ENCODE measurements around the gene BAG1.

The BAG1 gene
- 43.6 to 55.6 (median 44.3) reads per million in 4 donors for total RNA-seq

DNA sequence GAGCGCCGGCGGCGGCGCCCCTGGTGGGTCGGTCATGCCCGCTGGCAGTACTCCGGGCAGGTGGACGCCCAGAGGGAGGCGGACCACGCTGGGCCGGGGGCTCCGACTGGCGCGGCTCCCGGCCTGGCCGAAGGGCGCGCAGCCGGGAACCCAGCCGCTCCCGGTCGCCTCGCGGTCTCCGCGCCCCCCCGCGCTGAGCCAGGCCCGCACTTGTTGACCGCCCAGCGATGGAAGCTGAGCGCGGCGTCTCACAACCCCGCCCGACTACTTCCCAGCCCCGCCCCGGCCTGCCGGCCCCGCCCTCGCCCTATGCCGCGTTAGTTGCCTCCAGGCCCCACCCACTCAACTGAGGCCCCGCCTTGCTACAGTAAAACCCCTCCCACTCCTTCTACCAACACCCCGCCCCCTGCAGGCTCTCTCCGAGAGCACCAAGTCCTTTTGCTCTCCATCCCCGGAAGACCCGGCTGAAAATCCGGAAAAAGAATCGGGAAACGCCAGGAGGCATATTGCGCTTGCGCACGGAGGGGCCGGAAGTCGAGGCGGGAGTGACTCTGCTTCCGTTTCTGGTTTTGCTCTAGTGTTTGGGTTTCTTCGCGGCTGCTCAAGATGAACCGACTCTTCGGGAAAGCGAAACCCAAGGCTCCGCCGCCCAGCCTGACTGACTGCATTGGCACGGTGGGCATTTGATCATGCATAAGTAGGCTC is at the start of gene BAG1, which contains the start of gene CHMP5:
BAG1 (minus strand) TSS at position 236 of the 705 bp plus-strand sequence.
CHMP5 (plus strand) TSS at position 577 of the 705 bp plus-strand sequence; CDS start at position 607, 30 bp downstream.
- DNase-seq: peak; percentile 99 to 100 (median 99)

DNA sequence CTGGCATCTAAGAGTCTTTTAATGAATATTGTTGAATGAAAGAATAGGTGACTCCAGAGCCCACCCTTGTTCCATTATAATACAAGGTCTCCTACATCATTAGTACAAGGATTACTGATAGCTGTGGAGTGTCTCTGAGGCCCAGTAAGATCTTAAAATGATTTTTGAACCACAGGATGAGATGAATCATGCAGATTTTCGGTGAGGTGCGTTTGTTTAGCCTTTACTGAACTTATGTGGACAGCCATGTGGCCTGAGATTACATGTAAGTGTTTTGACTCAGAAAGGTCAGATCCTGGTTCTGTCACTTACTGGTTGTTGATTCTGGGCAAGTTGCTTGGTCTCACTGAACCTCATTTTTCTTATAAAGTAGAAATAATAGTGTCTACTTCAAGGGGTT is 47.4 kb upstream of the BAG1 start:
- no peak for DNase-seq

DNA sequence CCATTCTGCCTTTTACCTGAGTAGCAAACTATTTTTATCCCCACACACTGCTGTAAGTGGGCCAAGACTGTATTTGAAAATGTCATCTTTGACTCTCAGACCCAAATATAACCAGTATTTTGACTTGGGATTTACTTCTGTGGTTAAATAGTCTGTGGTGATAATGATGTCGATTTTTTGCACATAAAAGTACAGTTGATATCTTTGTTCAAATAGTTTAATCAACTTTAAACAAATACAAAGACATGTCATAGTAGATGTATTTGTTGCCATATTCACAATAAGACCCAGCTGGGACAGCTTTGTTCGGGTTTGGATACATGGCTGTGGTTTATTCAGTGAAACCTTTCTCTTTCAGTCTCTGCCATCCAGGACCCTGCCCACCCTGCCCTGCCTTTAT is 46.2 kb upstream of the BAG1 start:
- DNase-seq: no peak

DNA sequence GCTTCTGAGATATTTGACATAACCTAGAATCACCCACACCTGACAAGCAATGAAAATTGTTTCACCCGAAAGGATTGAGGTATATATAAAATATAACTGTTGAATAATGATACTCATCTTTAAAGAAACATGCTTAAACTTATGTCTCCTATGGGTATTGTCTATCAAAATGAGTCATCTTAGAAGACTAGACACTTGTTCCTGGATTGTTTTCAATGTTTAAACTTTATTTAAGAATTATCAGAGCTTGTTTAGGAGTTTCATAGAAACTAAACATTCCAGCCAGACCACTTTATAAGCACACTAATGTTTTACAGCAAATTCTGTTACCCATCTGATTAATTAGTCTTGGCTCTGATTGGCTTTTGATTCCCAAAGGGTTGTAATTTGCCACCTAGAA is 45.4 kb upstream of the BAG1 start:
- DNase-seq: no peak

DNA sequence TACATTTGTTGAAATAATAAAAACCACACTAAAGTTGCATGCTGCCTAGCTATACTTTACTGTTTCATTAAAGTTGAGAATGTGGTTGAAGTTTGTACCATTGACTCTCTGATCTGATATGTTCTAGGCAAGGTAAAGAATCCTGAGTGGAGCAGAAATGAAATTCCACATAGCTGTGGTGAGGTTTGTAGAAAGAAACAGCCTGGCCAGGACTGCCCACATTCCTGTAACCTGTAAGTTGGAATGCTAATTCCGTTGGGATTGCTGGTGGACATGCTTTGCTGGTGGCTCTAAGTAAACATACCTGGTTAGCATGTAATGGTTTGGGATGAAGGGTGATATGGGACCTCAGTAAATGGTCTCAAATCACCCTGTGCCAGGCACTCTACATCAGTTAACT is 42.6 kb upstream of the BAG1 start:
- DNase-seq: no peak

DNA sequence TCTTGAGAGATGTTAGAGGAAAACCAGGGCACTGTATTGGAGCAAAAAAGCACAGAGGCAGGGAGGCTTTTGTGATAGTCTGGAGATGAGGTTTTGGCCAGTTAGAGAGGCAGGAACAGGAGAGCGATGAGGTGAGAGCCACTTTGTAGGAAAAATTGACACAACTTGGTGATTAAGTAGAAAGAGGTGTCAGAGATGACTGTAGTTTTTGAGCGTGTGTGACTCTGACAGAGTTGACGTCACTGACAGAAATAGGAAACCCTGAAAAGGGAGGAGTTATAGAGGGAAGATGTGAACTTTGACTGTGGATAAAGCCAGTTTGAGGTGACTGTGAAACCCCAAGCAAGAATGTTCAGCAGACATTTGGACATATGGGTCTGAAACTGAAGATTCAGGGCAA is 41.5 kb upstream of the BAG1 start:
- peak in 1 of 5 donors; percentile 74 for DNase-seq

DNA sequence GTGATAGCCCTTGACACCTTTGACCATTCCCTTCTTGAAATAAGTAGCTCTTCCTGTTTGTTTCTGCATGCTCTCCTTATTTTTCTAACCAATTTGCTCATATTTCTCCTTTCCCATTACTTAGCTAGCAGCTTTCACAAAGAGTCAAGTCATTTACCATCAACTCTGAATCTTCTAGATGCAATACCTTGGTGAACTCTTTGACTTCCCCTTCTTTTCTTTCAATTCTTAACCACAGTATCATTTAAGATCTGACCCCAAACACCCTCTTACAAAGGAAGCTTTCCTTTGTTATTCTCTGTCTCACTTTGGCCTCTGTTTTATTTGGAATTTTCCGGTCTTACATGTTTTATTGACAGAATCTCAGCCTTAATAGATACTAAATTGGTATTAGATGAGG is 39.9 kb upstream of the BAG1 start:
- DNase-seq: no peak

DNA sequence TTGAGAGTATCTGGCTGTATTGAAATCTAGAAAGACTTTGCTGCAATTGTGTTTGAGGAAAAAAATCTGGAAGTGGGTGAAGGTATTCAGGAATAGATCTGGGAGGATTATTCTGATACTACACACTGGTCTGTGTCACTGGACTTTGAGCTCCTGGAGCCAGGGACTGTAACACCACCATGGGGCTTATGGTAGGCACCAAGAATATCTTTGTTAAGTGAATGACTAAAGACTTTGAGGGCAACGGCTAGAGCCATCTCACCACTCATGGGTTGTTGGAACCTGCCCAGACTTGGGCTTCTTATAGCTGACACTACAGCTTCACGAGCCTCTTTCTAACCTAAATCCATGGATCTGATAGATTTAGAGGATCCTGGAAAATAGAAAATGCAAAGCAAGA is 36.0 kb upstream of the BAG1 start:
- no peak for DNase-seq

DNA sequence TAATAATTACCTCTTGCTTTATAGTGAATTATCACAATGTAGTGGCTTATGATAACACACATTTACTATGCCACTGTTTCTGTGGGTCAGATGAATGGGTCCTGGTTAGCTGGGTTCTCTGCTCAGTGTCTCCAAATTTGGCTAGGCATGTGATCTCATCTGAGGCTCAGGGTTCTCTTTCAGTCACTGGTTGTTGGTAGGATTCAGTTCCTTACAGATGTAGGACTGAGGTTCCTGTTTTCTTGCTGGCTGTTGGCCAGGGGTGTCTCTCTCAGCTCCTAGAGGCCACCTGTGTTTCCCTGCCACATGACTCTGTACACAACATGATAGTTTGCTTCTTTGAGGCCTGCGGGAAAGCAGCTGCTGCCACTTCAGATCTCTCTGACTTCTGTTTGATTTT is 32.9 kb upstream of the BAG1 start:
- peak in 1 of 5 donors; percentile 23 for DNase-seq

DNA sequence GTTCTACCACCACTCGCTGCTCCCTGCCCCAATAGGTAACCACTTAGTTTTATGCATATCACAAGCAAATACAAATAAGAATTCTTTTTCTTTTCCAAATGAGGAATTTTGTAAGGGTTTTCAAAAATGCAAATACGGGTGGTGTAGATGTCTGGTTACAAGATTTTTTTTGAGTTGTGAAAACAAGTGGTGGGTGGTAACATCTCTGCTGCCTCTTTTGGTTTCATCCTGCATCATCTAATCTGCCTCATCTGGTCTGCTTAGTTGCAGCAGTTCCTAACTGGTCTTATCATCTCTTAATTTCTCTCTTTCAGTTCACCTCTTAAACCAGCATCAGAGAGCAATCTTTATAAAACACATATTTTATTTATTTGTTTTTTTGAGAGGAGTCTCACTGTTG is 31.1 kb upstream of the BAG1 start:
- peak in 1 of 5 donors; percentile 45 for DNase-seq

DNA sequence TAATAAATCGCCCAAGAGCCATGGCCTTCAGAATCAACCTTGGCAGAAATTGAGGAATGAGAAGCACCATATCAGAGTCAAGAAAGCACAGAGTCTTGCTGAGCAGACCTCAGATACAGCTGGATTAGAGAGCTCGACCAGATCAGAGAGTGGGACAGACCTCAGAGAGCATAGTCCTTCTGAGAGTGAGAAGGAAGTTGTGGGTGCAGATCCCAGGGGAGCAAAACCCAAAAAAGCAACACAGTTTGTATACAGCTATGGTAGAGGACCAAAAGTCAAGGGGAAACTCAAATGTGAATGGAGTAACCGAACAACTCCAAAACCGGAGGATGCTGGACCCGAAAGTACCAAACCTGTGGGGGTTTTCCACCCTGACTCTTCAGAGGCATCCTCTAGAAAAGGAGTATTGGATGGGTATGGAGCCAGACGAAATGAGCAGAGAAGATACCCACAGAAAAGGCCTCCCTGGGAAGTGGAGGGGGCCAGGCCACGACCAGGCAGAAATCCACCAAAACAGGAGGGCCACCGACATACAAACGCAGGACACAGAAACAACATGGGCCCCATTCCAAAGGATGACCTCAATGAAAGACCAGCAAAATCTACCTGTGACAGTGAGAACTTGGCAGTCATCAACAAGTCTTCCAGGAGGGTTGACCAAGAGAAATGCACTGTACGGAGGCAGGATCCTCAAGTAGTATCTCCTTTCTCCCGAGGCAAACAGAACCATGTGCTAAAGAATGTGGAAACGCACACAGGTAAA is 30.3 kb upstream of the BAG1 start:
- DNase-seq: no peak

DNA sequence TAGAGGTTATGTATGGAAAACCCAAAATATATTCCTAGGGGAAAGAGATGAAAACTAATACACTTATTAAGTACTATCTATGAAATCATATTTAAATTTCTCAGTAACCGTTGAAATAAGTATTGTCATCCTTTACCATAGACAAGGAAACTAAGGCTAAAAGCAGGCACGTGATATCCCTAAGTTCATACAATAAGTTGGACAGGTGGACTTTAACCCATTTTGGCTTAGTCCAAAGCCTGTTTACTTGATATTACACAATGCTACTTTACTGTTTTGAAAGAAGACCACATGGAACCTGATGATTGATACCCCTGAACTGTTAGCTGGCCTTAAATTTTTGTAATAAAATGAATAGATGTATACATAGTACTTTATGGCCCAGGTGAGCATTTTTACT is 29.3 kb upstream of the BAG1 start:
- no peak for DNase-seq

DNA sequence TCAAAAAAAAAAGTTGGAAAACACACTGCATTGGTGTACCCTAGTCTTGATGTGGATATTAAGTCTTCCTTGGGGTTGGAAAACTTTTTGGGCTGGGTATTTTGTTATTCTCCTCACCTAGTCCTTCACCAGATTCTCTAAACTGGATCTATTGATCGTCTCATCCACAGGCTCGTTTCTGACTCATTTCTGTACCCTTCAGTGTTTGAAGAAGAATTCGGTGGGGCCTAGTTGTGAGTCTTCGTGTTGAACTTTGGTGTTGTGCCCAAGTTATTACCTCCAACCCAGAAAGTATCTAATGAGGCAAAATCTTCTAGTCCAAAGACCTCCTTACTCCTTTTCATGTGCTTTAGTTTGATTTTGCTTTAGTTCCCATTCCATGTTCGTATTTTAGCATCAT is 27.4 kb upstream of the BAG1 start:
- peak in 1 of 5 donors; percentile 36 for DNase-seq

DNA sequence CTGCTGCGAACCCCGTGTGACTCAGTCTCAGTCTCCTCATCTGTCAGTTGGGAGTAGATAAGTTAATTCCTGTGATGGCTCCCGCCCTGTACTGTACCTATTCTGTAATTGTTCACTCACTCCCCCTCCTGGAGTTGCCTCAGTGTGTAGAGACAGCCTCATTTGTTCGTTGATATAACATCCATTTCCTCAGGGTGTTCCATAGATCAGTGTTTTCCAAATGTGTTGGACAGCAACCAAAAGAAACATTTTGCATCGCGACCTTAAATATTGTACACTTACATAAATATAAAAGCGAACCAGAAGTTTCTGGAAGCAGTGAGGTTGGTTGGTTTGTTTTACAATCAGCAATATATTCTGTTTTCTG is 26.5 kb upstream of the BAG1 start:
- no peak for DNase-seq

DNA sequence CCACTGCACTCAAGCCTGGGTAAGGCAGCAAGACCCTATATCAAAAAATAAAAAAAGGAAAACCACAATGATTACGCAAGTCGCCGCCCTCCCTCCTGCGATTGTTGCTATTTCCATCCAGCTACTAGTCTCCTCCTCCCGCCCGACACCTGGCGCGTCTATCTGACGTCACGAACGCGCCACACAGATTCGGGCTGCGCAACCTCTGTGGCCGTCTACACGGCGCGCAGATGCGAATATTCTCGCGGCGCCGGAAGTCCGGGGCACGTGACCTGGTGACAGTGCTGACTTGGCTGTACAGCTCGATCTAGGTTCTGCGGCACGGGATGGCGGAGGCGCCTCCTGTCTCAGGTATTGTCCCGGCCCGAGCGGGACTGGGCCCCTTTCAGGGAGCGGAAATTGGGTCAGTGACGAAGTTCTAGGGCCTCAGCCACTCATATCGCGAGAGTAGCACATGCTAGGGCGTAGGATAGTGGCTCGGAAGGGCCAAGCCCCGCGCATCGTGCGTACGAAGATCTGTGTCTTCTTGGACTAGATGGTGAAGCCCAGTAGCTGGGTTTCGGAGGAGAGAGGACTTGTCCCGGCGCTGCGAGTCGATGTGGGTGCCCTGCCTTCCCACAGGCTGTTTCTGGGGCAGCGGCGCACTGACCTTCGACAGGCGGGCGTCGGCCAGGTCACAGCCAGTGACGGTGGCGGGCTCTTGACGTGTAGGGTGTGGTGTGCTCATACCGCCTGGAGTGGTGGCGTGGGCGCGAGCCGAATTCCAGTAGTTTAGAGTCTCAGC is 25.9 kb upstream of the BAG1 start, which contains the start of gene NFX1:
NFX1 (plus strand) TSS at position 270 of the 784 bp plus-strand sequence; CDS start at position 327, 57 bp downstream.
- peak; percentile 96 to 100 (median 98) for DNase-seq

DNA sequence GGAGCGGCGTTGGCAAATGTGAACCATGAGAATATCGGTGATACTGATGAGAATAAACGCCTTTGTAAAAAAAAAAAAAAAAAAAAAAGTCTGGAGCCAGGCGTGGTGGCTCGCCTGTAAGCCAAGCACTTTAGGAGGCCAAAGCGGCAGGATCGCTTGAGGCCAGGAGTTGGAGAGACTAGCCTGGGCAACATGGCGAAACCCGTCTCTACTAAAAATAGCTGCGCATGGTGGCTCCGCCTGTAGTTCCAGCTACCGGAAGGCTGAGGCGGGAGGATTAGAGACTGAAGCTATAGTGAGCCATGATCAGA is 25.4 kb upstream of the BAG1 start:
- DNase-seq: no peak

DNA sequence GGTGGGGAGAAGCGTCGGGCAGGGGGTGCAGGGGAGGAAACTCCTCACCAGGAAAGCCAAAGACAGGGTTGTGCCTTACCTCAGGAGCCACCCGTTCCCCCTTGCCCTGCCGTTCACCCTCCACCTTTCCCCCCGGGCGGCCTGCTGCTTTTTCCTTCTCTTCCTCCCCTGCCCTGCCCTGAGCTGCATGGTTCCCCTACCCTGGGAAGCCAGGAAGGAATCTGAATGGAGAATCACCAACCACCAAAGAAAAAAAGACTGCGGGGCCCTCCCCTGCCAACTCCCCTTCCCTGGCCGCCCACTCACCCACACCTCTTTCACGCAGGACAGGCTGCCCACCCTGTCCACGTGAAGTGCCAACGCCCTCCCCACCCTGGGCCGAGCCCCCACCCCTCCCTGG is 25.0 kb upstream of the BAG1 start:
- DNase-seq: no peak

DNA sequence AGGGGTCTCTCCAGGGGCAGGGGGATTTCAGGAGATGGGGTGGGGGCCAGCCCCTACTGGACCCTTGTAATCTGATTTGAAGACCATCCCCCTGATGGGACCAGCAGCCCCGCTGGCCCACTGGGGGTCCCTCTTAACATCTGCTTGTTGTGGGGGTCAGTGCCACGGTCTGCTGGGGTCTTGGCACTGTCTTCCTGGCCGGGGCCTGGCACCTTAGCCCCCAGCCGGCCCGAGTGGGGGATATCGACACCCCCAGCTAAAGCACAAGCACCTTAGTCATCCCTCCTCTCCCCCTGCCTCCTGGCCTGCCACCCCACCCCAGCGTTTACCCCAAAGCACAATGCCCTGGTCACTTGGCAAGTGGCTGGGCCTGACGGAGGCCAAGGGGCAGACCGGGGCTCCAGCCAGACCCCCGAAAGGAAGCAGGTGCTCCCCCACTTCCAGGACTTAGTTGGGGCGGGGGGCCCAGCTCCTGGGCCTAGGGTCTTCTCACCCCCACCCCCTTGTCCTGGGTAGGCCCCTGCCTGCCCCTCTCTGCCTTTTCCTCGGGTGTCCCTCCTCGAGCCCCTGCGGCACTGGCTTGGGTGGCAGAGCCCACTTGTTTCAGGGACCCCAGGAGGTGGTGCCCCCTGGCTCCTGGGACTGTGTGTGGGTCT is 24.4 kb upstream of the BAG1 start:
- DNase-seq: no peak

DNA sequence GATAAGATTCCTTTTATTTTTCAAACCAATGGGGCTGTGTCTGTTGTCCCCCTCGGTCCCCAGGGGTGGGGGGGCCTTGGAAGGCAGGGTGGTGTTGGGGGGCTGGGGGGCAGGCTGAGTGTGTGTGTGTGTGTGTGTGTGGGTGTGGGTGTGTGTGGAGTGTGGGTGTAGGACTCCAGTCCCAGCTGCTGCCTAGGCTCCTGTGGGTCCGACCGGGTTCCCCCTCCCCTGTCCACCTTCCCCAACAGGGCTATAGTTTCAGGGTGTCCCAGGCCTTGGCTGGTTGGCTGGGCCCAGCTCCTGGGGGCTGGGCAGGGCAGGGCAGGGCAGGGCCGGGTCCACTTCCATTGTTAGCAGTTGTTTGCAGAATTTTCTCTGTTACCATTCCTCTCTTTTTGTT is 23.7 kb upstream of the BAG1 start:
- DNase-seq: no peak

DNA sequence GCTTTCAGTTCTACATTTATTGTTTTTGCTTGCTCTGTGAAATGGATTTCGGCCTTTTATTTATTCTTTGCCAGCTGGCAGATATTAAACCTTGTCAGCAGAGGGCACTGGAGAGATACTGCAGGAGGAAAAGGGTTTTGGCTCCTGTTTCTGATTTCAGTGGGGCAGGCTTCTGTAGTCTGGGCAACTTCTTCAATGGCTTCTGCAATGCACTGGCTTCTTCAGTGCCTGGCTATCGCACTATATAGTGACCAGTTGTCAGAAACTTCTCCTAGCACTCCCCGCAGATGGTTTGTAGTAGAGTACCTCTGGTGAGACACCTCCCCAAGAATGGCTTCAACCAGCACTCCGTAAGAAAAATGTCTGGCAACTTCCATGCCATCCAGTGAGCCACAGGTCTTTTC is 22.6 kb upstream of the BAG1 start:
- peak in 3 of 5 donors; percentile 36 to 71 (median 37) for DNase-seq

DNA sequence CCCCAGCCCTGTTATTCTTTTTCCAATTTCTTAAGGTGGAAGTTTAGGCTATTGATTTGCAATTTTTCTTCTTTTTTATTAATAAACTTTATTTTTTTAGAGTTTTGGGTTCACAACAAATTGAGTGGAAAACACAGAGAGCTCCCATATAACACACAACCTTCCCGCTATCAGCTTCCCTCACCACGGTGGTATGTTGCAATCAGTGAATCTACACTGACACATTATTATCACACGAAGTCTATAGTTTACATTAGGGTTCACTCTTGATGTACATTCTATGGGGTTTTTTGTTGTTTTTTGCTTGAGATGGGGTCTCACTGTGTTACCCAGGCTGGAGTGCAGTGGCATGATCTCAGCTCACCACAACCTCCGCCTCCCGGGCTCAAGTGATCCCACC is 21.0 kb upstream of the BAG1 start:
- no peak for DNase-seq

DNA sequence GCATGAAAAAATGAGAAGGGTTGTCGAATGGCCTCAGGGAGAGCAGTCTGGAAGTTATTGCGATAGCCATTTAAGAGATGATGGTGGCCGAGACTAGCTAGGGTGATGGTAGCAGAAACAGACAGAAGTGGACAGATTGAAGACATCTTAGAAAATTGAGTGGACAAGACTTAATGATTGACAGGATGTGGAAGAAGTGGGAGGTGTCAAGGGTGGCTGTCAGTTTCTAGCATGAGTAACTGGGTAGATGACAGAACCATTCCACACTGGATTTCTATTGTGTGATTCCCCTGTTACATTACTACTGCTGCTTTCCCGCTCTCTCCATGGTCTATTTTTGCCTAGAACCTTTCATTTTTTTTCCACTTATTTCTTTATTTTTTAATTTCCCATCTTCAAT is 13.0 kb upstream of the BAG1 start:
- no peak for DNase-seq

DNA sequence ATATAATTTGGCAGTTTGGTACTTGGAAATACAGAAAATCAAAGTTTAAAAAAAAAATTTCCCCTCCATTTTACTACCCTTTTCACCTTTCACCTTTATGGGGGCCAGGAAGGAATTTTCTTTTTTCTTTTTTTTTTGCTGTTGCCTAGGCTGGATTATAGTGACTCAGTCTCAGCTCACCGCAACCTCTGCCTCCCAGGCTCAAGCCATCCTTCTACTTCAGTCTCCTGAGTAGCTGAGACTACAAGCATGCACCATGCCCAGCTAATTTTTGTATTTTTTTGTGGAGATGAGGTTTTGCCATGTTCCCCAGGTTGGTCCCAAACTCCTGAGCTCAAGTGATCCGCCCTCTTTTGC is 9.4 kb upstream of the BAG1 start:
- no peak for DNase-seq

All from T-helper 1 cell (primary cell).